ENCODE results near the gene GPALPP1.

- TF ChIP-seq, protein P1, sequence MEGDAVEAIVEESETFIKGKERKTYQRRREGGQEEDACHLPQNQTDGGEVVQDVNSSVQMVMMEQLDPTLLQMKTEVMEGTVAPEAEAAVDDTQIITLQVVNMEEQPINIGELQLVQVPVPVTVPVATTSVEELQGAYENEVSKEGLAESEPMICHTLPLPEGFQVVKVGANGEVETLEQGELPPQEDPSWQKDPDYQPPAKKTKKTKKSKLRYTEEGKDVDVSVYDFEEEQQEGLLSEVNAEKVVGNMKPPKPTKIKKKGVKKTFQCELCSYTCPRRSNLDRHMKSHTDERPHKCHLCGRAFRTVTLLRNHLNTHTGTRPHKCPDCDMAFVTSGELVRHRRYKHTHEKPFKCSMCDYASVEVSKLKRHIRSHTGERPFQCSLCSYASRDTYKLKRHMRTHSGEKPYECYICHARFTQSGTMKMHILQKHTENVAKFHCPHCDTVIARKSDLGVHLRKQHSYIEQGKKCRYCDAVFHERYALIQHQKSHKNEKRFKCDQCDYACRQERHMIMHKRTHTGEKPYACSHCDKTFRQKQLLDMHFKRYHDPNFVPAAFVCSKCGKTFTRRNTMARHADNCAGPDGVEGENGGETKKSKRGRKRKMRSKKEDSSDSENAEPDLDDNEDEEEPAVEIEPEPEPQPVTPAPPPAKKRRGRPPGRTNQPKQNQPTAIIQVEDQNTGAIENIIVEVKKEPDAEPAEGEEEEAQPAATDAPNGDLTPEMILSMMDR (IDR thresholded peaks at IDR 0.05) = no peak
- no peak for TF ChIP-seq POLR2A (IDR thresholded peaks at IDR 0.05)
These were observed 57.1 kb downstream of the GPALPP1 start for GRCh38 chr13:45046445-45046844.
